ENCODE results near the gene AEBP1. TPM values are rescaled to one million over a fixed set of nuclear protein-coding genes. Genes with fewer than 3 reads are reported as not detected.
"Not testable (repeated sequence)": the region's sequence is repeated elsewhere in the genome, so short reads cannot be mapped to it uniquely, and the experiment has no call there.

Gene AEBP1
- total RNA-seq, 4 donors from 2014 or later = 71.0 to 234 (median 156) TPM

- Histone ChIP-seq H3K9me3 (no peaks in the 10 kb centered on the region), H3K36me3 (peaks cover 9 to 49% (median 45%) of the 10 kb centered on the region in 4 donors), H3K27me3 (no peaks in the 10 kb centered on the region), H3K4me3 (no peak overlapping the region), H3K4me1 (peaks cover 22 to 56% (median 40%) of the 10 kb centered on the region in 4 donors), H3K27ac (replicated peaks in 1 of 4) (peak overlapping the region; percentile 76 to 95 (median 88))
- TF ChIP-seq POLR2A (IDR thresholded peaks at IDR 0.05; ENCODE audit: low read depth) (no peak), POLR2AphosphoS5 (IDR thresholded peaks at IDR 0.05) (no peak), CTCF (IDR thresholded peaks at IDR 0.05) (no peak), EP300 (IDR thresholded peaks at IDR 0.05) (no peak)
- 92% methylated on average over 12 of the region's 12 CpGs for WGBS
- intact Hi-C loops (cut with DNase I) = loop anchor here (2.0 kb wide), 1 partner anchor 39 kb away; the partner anchor contains the start of gene POLM
- DNase-seq (ENCODE audit: extremely low spot score) = no peak
These were observed 17.7 kb downstream of the AEBP1 start for GRCh38 chr7:44121761-44122420.

GRCh38 chr7:44122529-44122928 is 18.4 kb downstream of the AEBP1 start:
- Histone ChIP-seq H3K27ac (replicated peaks in 1 of 4) (peak overlapping the region; percentile 76 to 95 (median 88)), H3K4me3 (peak overlapping the region; percentile 74 to 81 (median 78)), H3K27me3 (no peaks in the 10 kb centered on the region), H3K4me1 (peaks cover 22 to 56% (median 40%) of the 10 kb centered on the region in 4 donors), H3K36me3 (peaks cover 6 to 43% (median 39%) of the 10 kb centered on the region in 4 donors), H3K9me3 (peaks cover 0 to 4% (median 0%) of the 10 kb centered on the region in 4 donors)
- intact Hi-C loops (cut with DNase I) = loop anchor here (2.0 kb wide), 1 partner anchor 40 kb away; the partner anchor contains the start of gene POLM
- 33% methylated on average over 1 of the region's 1 CpG for WGBS
- TF ChIP-seq EP300 (IDR thresholded peaks at IDR 0.05) = no peak
- no peak for TF ChIP-seq POLR2AphosphoS5 (IDR thresholded peaks at IDR 0.05)
- no peak for TF ChIP-seq POLR2A (IDR thresholded peaks at IDR 0.05; ENCODE audit: low read depth)
- TF ChIP-seq CTCF (IDR thresholded peaks at IDR 0.05) = no peak
- DNase-seq (ENCODE audit: extremely low spot score) = no peak

- WGBS = 2% methylated on average over 28 of the region's 86 CpGs
- intact Hi-C loops (cut with DNase I) = loop anchor here (2.0 kb wide), 1 partner anchor 41 kb away; the partner anchor contains the start of gene POLM
These were observed 19.3 kb downstream of the AEBP1 start, which contains the start of gene POLD2 for GRCh38 chr7:44123190-44124003. Gene POLD2, minus strand, starts transcription at chr7:44123548. Its CDS starts 1,495 bp downstream, at chr7:44122053.

GRCh38 chr7:44124822-44125202 is 20.7 kb downstream of the AEBP1 start:
- peaks cover 0 to 5% (median 0%) of the 10 kb centered on the region in 4 donors for H3K9me3 ChIP-seq
- peak overlapping the region in 1 of 4 donors; percentile 95 for H3K27ac ChIP-seq (replicated peaks in 1 of 4)
- intact Hi-C loops (cut with DNase I) = no loop called here
- TF ChIP-seq EP300 (IDR thresholded peaks at IDR 0.05) (no peak), CTCF (IDR thresholded peaks at IDR 0.05) (no peak), POLR2AphosphoS5 (IDR thresholded peaks at IDR 0.05) (no peak), POLR2A (IDR thresholded peaks at IDR 0.05; ENCODE audit: low read depth) (no peak)
- no peak overlapping the region for H3K4me3 ChIP-seq
- DNase-seq (ENCODE audit: extremely low spot score) = no peak
- H3K4me1 ChIP-seq = peaks cover 15 to 40% (median 36%) of the 10 kb centered on the region in 4 donors
- WGBS = 93% methylated on average over 6 of the region's 6 CpGs
- peaks cover 6 to 21% (median 18%) of the 10 kb centered on the region in 4 donors for H3K36me3 ChIP-seq
- no peaks in the 10 kb centered on the region for H3K27me3 ChIP-seq

More at GRCh38 chr7:44123190-44124003, 19.3 kb downstream of the AEBP1 start, which contains the start of gene POLD2:
- Histone ChIP-seq H3K27me3 (no peaks in the 10 kb centered on the region), H3K9me3 (peaks cover 0 to 5% (median 0%) of the 10 kb centered on the region in 4 donors), H3K27ac (replicated peaks in 1 of 4) (peak within 1 kb of the TSS; percentile 76 to 95 (median 88)), H3K4me1 (peaks cover 22 to 50% (median 40%) of the 10 kb centered on the region in 4 donors), H3K36me3 (peaks cover 6 to 34% (median 31%) of the 10 kb centered on the region in 4 donors), H3K4me3 (peak within 1 kb of the TSS; percentile 74 to 81 (median 78))
- TF ChIP-seq EP300 (IDR thresholded peaks at IDR 0.05) (no peak), CTCF (IDR thresholded peaks at IDR 0.05) (peak in 2 of 3 experiments; percentile 3 to 12), POLR2AphosphoS5 (IDR thresholded peaks at IDR 0.05) (peak; percentile 54 to 84), POLR2A (IDR thresholded peaks at IDR 0.05; ENCODE audit: low read depth) (peak; percentile 70)
- DNase-seq (ENCODE audit: extremely low spot score) = peak; percentile 99

GRCh38 chr7:44126574-44126973 is 22.4 kb downstream of the AEBP1 start:
- WGBS = 91% methylated on average over 4 of the region's 4 CpGs
- H3K27ac ChIP-seq (replicated peaks in 1 of 4); H3K4me3 ChIP-seq; H3K36me3 ChIP-seq; intact Hi-C loops (cut with DNase I); H3K9me3 ChIP-seq; DNase-seq (ENCODE audit: extremely low spot score); H3K27me3 ChIP-seq: not testable (repeated sequence)
- H3K4me1 ChIP-seq = peaks cover 14 to 27% (median 23%) of the 10 kb centered on the region in 4 donors

Measured in esophagus muscularis mucosa (tissue), 4 donors.